Endothelial cell of umbilical vein (primary cell): ENCODE results near the gene CHSY1. TPM values are rescaled to one million over a fixed set of nuclear protein-coding genes. Genes with fewer than 3 reads are reported as not detected.

Source experiments
- BruUV-seq: library from RNA; stranded (reverse); fragments of 400-500 nt; replicated peaks from 2 replicates; lab custom pipeline; 2021; lab: Mats Ljungman, UMichigan
- CTCF ChIA-PET: fragments of 300-600, 350-600 bp; sonication (Branson Sonifier 250); formaldehyde crosslinking; loops from one replicate; lab custom pipeline; 2021; ENCODE audit warnings: antibody characterized with exemption, inconsistent platforms; lab: Charles Lee
- POLR2A ChIA-PET: fragments of 300-600, 350-600 bp; sonication (Branson Sonifier 250); formaldehyde crosslinking; loops from one replicate; lab custom pipeline; 2021; ENCODE audit warnings: antibody characterized with exemption, inconsistent platforms; lab: Charles Lee
- DNase-seq: peaks from one replicate; pipeline ENCODE4 v3.0.0-alpha.2; 2011; ENCODE audit warnings: low read depth, low spot score
- FAIRE-seq: peaks from 2 replicates; lab custom pipeline; 2011; peaks lifted over from hg19 to GRCh38; lab: Jason Lieb, UNC
- H2AFZ ChIP-seq: 2 replicates; pipeline ENCODE4 v1.6.0; 2012; ENCODE audit warnings: low read depth, low read length, control low read depth, inconsistent platforms
- H3K27ac ChIP-seq: 2 replicates; pipeline ENCODE4 v1.5.1; 2011; ENCODE audit warnings: low read depth, mild to moderate bottlenecking, control low read depth, low read length, moderate library complexity; ENCODE audit not compliant: insufficient read depth
- H3K27me3 ChIP-seq, 2 experiments: 2 replicates each; pipeline versions ENCODE4 v1.6.0 to v1.6.1; 2011; ENCODE audit warnings: low read length in 2 of 2, mixed read lengths in 1 of 2; ENCODE audit not compliant: control insufficient read depth in 2 of 2, insufficient read depth in 2 of 2
- H3K36me3 ChIP-seq, 2 experiments: 2 replicates in 1 of 2; 3 replicates in 1 of 2; pipeline ENCODE4 v1.5.1; 2011; ENCODE audit warnings: low read length in 2 of 2, mild to moderate bottlenecking in 1 of 2, moderate library complexity in 1 of 2; ENCODE audit not compliant: control insufficient read depth in 2 of 2, insufficient read depth in 2 of 2; ENCODE audit errors: extremely low read depth in 1 of 2
- H3K4me1 ChIP-seq: 3 replicates; pipeline ENCODE4 v1.5.1; 2011; ENCODE audit warnings: mild to moderate bottlenecking, low read length; ENCODE audit not compliant: control insufficient read depth, insufficient read depth; ENCODE audit errors: extremely low read depth
- H3K4me2 ChIP-seq: 2 replicates; pipeline ENCODE4 v1.6.1; 2011; ENCODE audit warnings: low read length, control low read depth, mixed read lengths; ENCODE audit not compliant: insufficient read depth
- H3K4me3 ChIP-seq, 3 experiments: fragments of 200-600 bp in 1 of 3; sonication (generic), shearing (Covaris generic) in 1 of 3; replicated peaks in 1 of 3; 2 replicates each; pipeline ENCODE4 v1.5.1; 2011 to 2016; ENCODE audit warnings: control low read depth in 3 of 3, low read length in 3 of 3, mild to moderate bottlenecking in 2 of 3, inconsistent platforms in 1 of 3, low read depth in 1 of 3, moderate library complexity in 1 of 3; ENCODE audit not compliant: insufficient read depth in 1 of 3
- H3K79me2 ChIP-seq: 2 replicates; pipeline ENCODE4 v1.6.0; 2012; ENCODE audit warnings: low read length, inconsistent platforms; ENCODE audit not compliant: control insufficient read depth, insufficient read depth
- H3K9ac ChIP-seq: replicated peaks from 2 replicates; pipeline ENCODE3; 2011; ENCODE audit warnings: low read length, control low read depth; ENCODE audit not compliant: insufficient read depth; ENCODE audit errors: extremely low read depth
- H3K9me1 ChIP-seq: replicated peaks from 3 replicates; pipeline ENCODE4 v1.6.0; 2011; ENCODE audit warnings: mild to moderate bottlenecking, low read length; ENCODE audit not compliant: control insufficient read depth, insufficient read depth; ENCODE audit errors: extremely low read depth
- H3K9me3 ChIP-seq: replicated peaks from 2 replicates; pipeline ENCODE4 v1.5.1; 2012; ENCODE audit warnings: low read length, inconsistent platforms; ENCODE audit not compliant: control insufficient read depth, insufficient read depth
- H4K20me1 ChIP-seq: replicated peaks from 2 replicates; pipeline ENCODE3; 2011; ENCODE audit warnings: mild to moderate bottlenecking, low read length; ENCODE audit not compliant: control insufficient read depth, insufficient read depth; ENCODE audit errors: extremely low read depth
- EZH2 ChIP-seq: IDR thresholded peaks from 2 replicates; pipeline ENCODE4 v1.6.1; 2012; ENCODE audit warnings: borderline replicate concordance, low read depth, mild to moderate bottlenecking, moderate library complexity, low read length, inconsistent platforms; ENCODE audit not compliant: severe bottlenecking
- FOS ChIP-seq: IDR thresholded peaks from 2 replicates; pipeline ENCODE4 v1.6.1; 2011; ENCODE audit warnings: mild to moderate bottlenecking, low read length, moderate library complexity, borderline replicate concordance; ENCODE audit not compliant: insufficient read depth
- GATA2 ChIP-seq: IDR thresholded peaks from 2 replicates; pipeline ENCODE4 v1.7.0; 2011; ENCODE audit warnings: low read depth, mild to moderate bottlenecking, moderate library complexity, mixed read lengths, low read length; ENCODE audit not compliant: insufficient read length, insufficient read depth
- JUN ChIP-seq: IDR thresholded peaks from 2 replicates; pipeline ENCODE4 v1.6.1; 2011; ENCODE audit warnings: borderline replicate concordance, low read depth; ENCODE audit not compliant: insufficient read length, insufficient read depth
- MAX ChIP-seq: IDR thresholded peaks from 2 replicates; pipeline ENCODE4 v1.6.1; 2011; ENCODE audit not compliant: insufficient read depth, insufficient read length
- MYC ChIP-seq: IDR thresholded peaks from one replicate; pipeline ENCODE4 v1.6.1; 2011; ENCODE audit warnings: mild to moderate bottlenecking, low read depth, low read length
- POLR2A ChIP-seq: IDR thresholded peaks from 2 replicates; pipeline ENCODE4 v1.6.1; 2012; ENCODE audit warnings: low read depth, mild to moderate bottlenecking, control low read depth, low read length
- POLR2AphosphoS5 ChIP-seq: IDR thresholded peaks from 2 replicates; pipeline ENCODE4 v1.6.1; 2012; ENCODE audit warnings: low read depth, mild to moderate bottlenecking, control low read depth, low read length, moderate library complexity; ENCODE audit not compliant: insufficient read depth
- dilution Hi-C: fragments of 300-500 bp; cut with MboI; formaldehyde crosslinking; loops from one replicate; pipeline ENCODE4 v1.15.0; 2019; ENCODE audit warnings: low sequenced_read_pairs; ENCODE audit not compliant: extremely low pct_ligation_motif_present
- intact Hi-C: fragments of 100-400 bp; cut with micrococcal nuclease; formaldehyde crosslinking; loops from one replicate; pipeline ENCODE4 v1.10.0; 2022
- polyA plus RNA-seq, 4 experiments: library from polyadenylated mRNA; depleted of rRNA in 3 of 4; stranded (reverse) in 3 of 4; unstranded in 1 of 4; fragments of >200 nt; gene quantifications; 2 replicates each; pipeline versions ENCODE4 v1.2.1 to v1.2.3, GENCODE V29; 2011 to 2012; ENCODE audit warnings: missing spikeins in 1 of 4
- total RNA-seq: library from RNA; stranded (reverse); gene quantifications from 2 replicates; pipeline ENCODE4 v1.2.3, GENCODE V29; 2021
- TF ChIP-seq, protein P1 (sequence below), 2 donors: IDR thresholded peaks; 1 replicate in 1 of 2; 2 replicates in 1 of 2; pipeline ENCODE4 v1.5.1; 2011; ENCODE audit warnings: low read length in 2 of 2, mild to moderate bottlenecking in 2 of 2, moderate library complexity in 2 of 2, control low read depth in 1 of 2, inconsistent platforms in 1 of 2, low read depth in 1 of 2; ENCODE audit not compliant: insufficient read depth in 1 of 2; ENCODE audit errors: extremely low read depth in 1 of 2

Gene CHSY1
- total and polyA plus RNA-seq, 2 donors (not counting 3 experiments of a cell fraction or from before 2014, with no cell fraction given): 23.7 to 50.8 TPM

DNA sequence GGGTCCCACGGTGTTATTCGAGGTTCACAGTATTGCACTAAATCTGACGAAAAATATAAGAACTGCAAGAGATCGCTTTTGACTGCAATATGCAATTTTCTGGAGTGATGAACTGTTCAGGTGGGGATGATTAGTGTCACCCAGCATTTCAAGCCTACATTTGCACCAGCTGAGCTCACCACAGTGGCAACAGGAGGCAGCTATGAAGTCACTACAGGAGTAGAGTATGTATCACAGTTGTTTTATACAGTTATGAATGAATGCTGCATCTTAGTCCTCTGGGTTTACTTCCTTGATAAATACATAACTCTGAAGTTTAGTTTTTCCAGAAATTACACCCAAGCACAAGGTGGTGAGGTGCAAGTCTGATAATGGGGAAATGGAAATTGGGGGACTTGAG is 69.6 kb downstream of the CHSY1 start:
- dilution Hi-C loops: no loop called here
- Histone ChIP-seq H3K27ac (peak overlapping the region; percentile 57), H3K79me2 (peaks cover 53% of the 10 kb centered on the region), H2AFZ (no peak overlapping the region), H3K9me1 (no peaks in the 10 kb centered on the region), H3K36me3 (peaks cover 0 to 6% of the 10 kb centered on the region in 2 experiments), H4K20me1 (no peaks in the 10 kb centered on the region), H3K27me3 (no peaks in the 10 kb centered on the region), H3K9me3 (no peaks in the 10 kb centered on the region), H3K4me1 (peaks cover 42% of the 10 kb centered on the region), H3K4me3 (no peak overlapping the region), H3K4me2 (no peak overlapping the region), H3K9ac (peak overlapping the region; percentile 14)
- no TSS peak for BruUV-seq
- ChIA-PET CTCF (interaction anchor here (1.4 kb wide), 1 partner anchor 19 kb away, joined by 3 read pairs; no protein-coding TSS in a partner anchor), POLR2A (interaction anchor here (0.9 kb wide), 1 partner anchor 70 kb away, joined by 4 read pairs; the partner anchor contains the start of gene CHSY1)
- FAIRE-seq (peak; percentile 15), DNase-seq (no peak)
- TF ChIP-seq EZH2: no peak
- intact Hi-C loops: loop anchor here (2.0 to 10.0 kb wide), 2 partner anchors 61 to 277 kb away; no protein-coding TSS in a partner anchor

DNA sequence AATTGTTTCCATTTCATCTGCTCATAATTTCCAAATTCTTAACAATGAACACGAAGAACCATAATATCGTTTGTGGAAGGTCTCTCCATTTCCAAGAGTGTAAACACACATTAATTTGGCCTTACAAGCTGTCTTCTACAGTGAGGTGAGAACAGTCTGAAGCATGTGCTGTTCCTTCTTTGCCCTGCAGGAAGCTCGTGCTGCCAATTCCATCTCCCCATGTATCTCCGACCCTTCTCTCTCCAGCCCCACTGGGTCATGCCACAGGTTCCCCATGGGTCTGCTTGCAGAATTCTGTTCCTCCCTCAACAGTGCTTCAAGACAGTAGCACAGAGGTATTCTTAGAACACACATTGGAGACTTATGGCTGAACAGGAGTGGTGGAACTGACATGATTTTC is 70.5 kb downstream of the CHSY1 start:
- intact Hi-C loops: loop anchor here (10.0 kb wide), 1 partner anchor 277 kb away; no protein-coding TSS in a partner anchor
- H3K4me1 ChIP-seq: peaks cover 48% of the 10 kb centered on the region
- no peak for DNase-seq
- FAIRE-seq: no peak
- no peak overlapping the region for H2AFZ ChIP-seq
- H3K4me3 ChIP-seq: no peak overlapping the region
- ChIA-PET CTCF (interaction anchor here (1.4 kb wide), 1 partner anchor 20 kb away, joined by 3 read pairs; no protein-coding TSS in a partner anchor), POLR2A (no interaction called here)
- dilution Hi-C loops: no loop called here
- no peak overlapping the region for H3K4me2 ChIP-seq
- no TSS peak for BruUV-seq
- no peak overlapping the region for H3K9ac ChIP-seq
- H3K79me2 ChIP-seq: peaks cover 45% of the 10 kb centered on the region
- no peak overlapping the region for H3K27ac ChIP-seq
- no peaks in the 10 kb centered on the region for H3K9me1 ChIP-seq
- H3K36me3 ChIP-seq: peaks cover 0 to 6% of the 10 kb centered on the region in 2 experiments
- H3K27me3 ChIP-seq: no peaks in the 10 kb centered on the region
- no peaks in the 10 kb centered on the region for H4K20me1 ChIP-seq
- TF ChIP-seq, protein P1, sequence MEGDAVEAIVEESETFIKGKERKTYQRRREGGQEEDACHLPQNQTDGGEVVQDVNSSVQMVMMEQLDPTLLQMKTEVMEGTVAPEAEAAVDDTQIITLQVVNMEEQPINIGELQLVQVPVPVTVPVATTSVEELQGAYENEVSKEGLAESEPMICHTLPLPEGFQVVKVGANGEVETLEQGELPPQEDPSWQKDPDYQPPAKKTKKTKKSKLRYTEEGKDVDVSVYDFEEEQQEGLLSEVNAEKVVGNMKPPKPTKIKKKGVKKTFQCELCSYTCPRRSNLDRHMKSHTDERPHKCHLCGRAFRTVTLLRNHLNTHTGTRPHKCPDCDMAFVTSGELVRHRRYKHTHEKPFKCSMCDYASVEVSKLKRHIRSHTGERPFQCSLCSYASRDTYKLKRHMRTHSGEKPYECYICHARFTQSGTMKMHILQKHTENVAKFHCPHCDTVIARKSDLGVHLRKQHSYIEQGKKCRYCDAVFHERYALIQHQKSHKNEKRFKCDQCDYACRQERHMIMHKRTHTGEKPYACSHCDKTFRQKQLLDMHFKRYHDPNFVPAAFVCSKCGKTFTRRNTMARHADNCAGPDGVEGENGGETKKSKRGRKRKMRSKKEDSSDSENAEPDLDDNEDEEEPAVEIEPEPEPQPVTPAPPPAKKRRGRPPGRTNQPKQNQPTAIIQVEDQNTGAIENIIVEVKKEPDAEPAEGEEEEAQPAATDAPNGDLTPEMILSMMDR (IDR thresholded peaks at IDR 0.05; ENCODE audit: extremely low read depth in 1 of 2, insufficient read depth in 1 of 2, low read depth in 1 of 2, low read length in 2 of 2): no peak
- no peak for TF ChIP-seq POLR2A
- TF ChIP-seq POLR2AphosphoS5: no peak
- no peak for TF ChIP-seq MAX
- no peak for TF ChIP-seq JUN
- TF ChIP-seq FOS: no peak
- no peak for TF ChIP-seq MYC
- no peak for TF ChIP-seq GATA2
- TF ChIP-seq EZH2: no peak
- H3K9me3 ChIP-seq: no peaks in the 10 kb centered on the region
